Measurements from ENCODE around the gene CACNA2D3. TPM values are rescaled to one million over a fixed set of nuclear protein-coding genes. Genes with fewer than 3 reads are reported as not detected.
"Not testable (repeated sequence)": the region's sequence is repeated elsewhere in the genome, so short reads cannot be mapped to it uniquely, and the experiment has no call there.

The CACNA2D3 gene
- polyA plus RNA-seq, 2 of the 4 experiments (the other 2 are of a cell fraction): 0.04 to 0.05 TPM

- TF ChIP-seq REST (IDR thresholded peaks at IDR 0.05): no peak
- no peak for TF ChIP-seq CHD4 (IDR thresholded peaks at IDR 0.05; ENCODE audit: borderline replicate concordance)
Measured at GRCh38 chr3:54633444-54634121, 511.2 kb downstream of the CACNA2D3 start (continued).

DNA sequence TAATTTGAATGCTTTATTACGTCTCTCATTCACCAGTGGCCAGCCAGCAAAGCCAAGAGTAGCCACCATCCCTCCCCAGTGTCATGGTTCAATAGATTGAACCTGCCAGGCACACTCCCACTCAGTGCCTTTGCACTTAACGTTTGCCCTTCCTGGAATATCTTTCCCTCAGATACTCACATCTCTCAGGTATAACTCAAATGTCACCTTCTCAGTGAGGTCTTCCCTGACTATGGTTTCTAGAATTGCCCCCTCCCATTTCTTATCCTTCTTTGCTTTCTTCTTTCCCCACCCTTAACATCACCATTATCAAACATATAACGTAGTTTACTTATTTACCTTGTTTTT, 511.7 kb downstream of the CACNA2D3 start:
- ATAC-seq: no peak
- FAIRE-seq: no peak
- CTCF ChIA-PET: no interaction called here

DNA sequence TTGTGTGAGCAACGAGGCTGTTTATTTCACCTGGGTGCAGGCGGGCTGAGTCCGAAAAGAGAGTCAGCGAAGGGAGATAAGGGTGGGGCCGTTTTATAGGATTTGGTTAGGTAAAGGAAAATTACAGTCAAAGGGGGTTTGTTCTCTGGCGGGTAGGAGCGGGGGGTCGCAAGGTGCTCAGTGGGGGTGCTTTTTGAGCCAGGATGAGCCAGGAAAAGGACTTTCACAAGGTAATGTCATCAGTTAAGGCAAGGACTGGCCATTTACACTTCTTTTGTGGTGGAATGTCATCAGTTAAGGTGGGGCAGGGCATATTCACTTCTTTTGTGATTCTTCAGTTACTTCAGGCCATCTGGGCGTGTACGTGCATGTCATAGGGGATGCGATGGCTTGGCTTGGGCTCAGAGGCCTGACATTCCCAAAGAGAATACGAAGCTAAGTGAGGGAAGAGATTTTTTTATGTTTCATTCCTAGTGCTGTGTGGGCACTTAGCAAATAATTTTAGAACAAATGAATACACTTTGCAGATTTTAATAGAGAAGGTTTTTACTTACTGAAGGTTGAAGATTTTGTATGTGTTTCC, 517.5 kb downstream of the CACNA2D3 start:
- H3K27ac ChIP-seq; H3K9me3 ChIP-seq; H3K4me3 ChIP-seq; FAIRE-seq; DNase-seq (ENCODE audit: low read depth in 1 of 2, low spot score in 1 of 2); CTCF ChIA-PET; ATAC-seq; POLR2A ChIA-PET; H3K4me2 ChIP-seq; H3K4me1 ChIP-seq: not testable (repeated sequence)
- whole genome bisulfite sequencing (ENCODE audit: missing lambda C conversion rate): 38% methylated on average over 9 of the region's 12 CpGs

More for the DNA sequence above, 511.7 kb downstream of the CACNA2D3 start:
- Histone ChIP-seq H3K4me1 (no peaks in the 10 kb centered on the region), H3K4me2 (no peak overlapping the region), H3K27ac (no peak overlapping the region), H3K9me3 (no peaks in the 10 kb centered on the region), H3K4me3 (no peak overlapping the region)
- 7% methylated on average over 3 of the region's 3 CpGs for WGBS (ENCODE audit: missing lambda C conversion rate)
- POLR2A ChIA-PET: no interaction called here
- no peak for DNase-seq (ENCODE audit: low read depth in 1 of 2, low spot score in 1 of 2)
- TF ChIP-seq MYC (IDR thresholded peaks at IDR 0.05; ENCODE audit: borderline replicate concordance, low read length) (no peak), FOSL2 (IDR thresholded peaks at IDR 0.05) (no peak), FOSL2 (CRISPR knock-in tag; IDR thresholded peaks at IDR 0.05) (no peak), EHMT2 (IDR thresholded peaks at IDR 0.05; ENCODE audit: low read depth) (no peak), TFCP2L1 (CRISPR knock-in tag; IDR thresholded peaks at IDR 0.05) (no peak), ZNF302 (CRISPR knock-in tag; IDR thresholded peaks at IDR 0.05) (no peak), ZC3H11A (IDR thresholded peaks at IDR 0.05) (no peak), HES2 (IDR thresholded peaks at IDR 0.05) (no peak), RCOR1 (IDR thresholded peaks at IDR 0.05; ENCODE audit: low read depth, low read length) (no peak), POLR2A (IDR thresholded peaks at IDR 0.05; ENCODE audit: low read length) (no peak)
- TF ChIP-seq, protein P1, sequence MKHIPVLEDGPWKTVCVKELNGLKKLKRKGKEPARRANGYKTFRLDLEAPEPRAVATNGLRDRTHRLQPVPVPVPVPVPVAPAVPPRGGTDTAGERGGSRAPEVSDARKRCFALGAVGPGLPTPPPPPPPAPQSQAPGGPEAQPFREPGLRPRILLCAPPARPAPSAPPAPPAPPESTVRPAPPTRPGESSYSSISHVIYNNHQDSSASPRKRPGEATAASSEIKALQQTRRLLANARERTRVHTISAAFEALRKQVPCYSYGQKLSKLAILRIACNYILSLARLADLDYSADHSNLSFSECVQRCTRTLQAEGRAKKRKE (CRISPR knock-in tag; IDR thresholded peaks at IDR 0.05; ENCODE audit: low read depth): no peak

DNA sequence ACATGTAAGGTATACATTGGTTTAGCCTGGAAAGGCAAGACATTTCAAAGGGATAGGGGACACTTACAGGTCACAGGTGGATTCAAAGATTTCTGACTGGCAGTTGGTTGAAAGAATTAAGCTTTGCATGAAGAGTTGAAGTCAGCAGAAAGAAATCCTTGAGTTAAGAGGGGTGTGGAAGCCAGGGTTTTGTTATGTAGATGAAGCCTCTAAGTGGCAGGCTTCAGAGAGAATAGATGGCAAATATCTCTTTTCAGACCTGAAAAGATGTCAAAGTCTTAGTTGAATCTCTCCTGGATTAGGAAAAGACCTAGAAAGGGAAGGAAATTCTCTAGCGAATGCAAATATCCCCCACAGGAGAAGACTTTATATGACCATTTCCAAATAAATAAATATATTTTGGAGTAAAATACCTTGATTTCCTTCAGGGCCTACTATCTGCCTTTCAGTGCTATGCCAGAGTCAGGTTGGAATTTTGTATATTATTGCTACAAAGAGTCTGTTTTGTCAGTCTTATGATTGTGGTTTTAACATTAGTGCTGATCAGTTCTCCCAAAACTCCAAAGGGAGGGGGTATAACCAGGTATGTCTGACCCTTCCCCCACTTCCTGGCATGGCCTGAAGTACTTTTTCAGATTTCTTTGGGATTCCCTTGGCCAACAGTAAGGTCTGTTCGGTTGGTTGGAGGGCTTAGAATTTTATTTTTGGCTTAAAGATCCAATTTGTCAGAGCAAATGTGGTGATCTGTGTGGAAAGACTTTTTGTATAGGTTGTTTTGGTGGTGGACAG, 519.1 kb downstream of the CACNA2D3 start:
- Histone ChIP-seq H3K9me3 (no peaks in the 10 kb centered on the region), H3K4me2 (no peak overlapping the region), H3K4me3 (no peak overlapping the region), H3K4me1 (no peaks in the 10 kb centered on the region), H3K27ac (no peak overlapping the region)
- ATAC-seq: no peak
- TF ChIP-seq MAFK (IDR thresholded peaks at IDR 0.05; ENCODE audit: partially characterized antibody): no peak
- no peak for TF ChIP-seq MAZ (IDR thresholded peaks at IDR 0.05; ENCODE audit: borderline replicate concordance, low read depth, low read length)
- no peak for TF ChIP-seq BHLHE40 (IDR thresholded peaks at IDR 0.05; ENCODE audit: low read depth, low read length)
- no peak for TF ChIP-seq ZC3H11A (IDR thresholded peaks at IDR 0.05)
- 41% methylated on average over 2 of the region's 2 CpGs for WGBS (ENCODE audit: missing lambda C conversion rate)
- ChIA-PET CTCF (no interaction called here), POLR2A (no interaction called here)
- DNase-seq (ENCODE audit: low read depth in 1 of 2, low spot score in 1 of 2): no peak
- FAIRE-seq: no peak

Measured in A549 (cell line).